SK-N-SH (cell line): ENCODE results near the gene SLC6A3. TPM values are rescaled to one million over a fixed set of nuclear protein-coding genes. Genes with fewer than 3 reads are reported as not detected.

Source experiments
- CTCF ChIA-PET: fragments of 300-600, 350-600 bp; formaldehyde crosslinking; extraction: SDS; loops from one replicate; lab custom pipeline; 2021; lab: Yijun Ruan, JAX
- POLR2A ChIA-PET: fragments of 350-600 bp; sonication (Branson Sonifier 250); formaldehyde crosslinking; extraction: SDS; loops from one replicate; lab custom pipeline; 2020; ENCODE audit warnings: antibody characterized with exemption, inconsistent platforms; lab: Yijun Ruan, JAX
- DNase-seq: peaks from one replicate; pipeline ENCODE4 v3.0.0; 2012
- H2AFZ ChIP-seq: fragments of 200-600 bp; sonication (generic); 2 replicates; pipeline ENCODE4 v1.8.1; 2016; ENCODE audit warnings: antibody characterized with exemption, mild to moderate bottlenecking, low read depth
- H3F3A ChIP-seq: fragments of 200-600 bp; sonication (generic); replicated peaks from 2 replicates; pipeline ENCODE3; 2016; ENCODE audit warnings: antibody characterized with exemption, mild to moderate bottlenecking; ENCODE audit not compliant: insufficient read depth
- H3K27ac ChIP-seq, 2 experiments: fragments of 200-500 bp in 1 of 2; fragments of 200-600 bp in 1 of 2; sonication (Bioruptor generic) in 1 of 2; sonication (generic), shearing (Covaris generic) in 1 of 2; 2 replicates each; pipeline versions ENCODE4 v1.5.1 to v1.6.1; 2014 to 2016; ENCODE audit warnings: low read depth in 2 of 2, inconsistent platforms in 1 of 2, low read length in 1 of 2, mild to moderate bottlenecking in 1 of 2, mixed read lengths in 1 of 2
- H3K27me3 ChIP-seq: fragments of 200-600 bp; sonication (generic), shearing (Covaris generic); 2 replicates; pipeline ENCODE4 v1.6.1; 2016; ENCODE audit warnings: mixed run types; ENCODE audit not compliant: insufficient read depth
- H3K36me3 ChIP-seq, 2 experiments: fragments of 200-500 bp in 1 of 2; fragments of 200-600 bp in 1 of 2; sonication (Bioruptor generic) in 1 of 2; sonication (generic) in 1 of 2; replicated peaks in 1 of 2; 2 replicates each; pipeline versions ENCODE3 to v1.5.1; 2014 to 2016; ENCODE audit warnings: low read length in 1 of 2, mild to moderate bottlenecking in 1 of 2; ENCODE audit not compliant: insufficient read depth in 2 of 2, control insufficient read depth in 1 of 2
- H3K4me1 ChIP-seq, 2 experiments: fragments of 200-500 bp in 1 of 2; fragments of 200-600 bp in 1 of 2; sonication (Bioruptor generic) in 1 of 2; sonication (generic), shearing (Covaris generic) in 1 of 2; 2 replicates each; pipeline versions ENCODE4 v1.5.1 to v1.6.1; 2014 to 2016; ENCODE audit warnings: low read depth in 1 of 2, low read length in 1 of 2, mixed run types in 1 of 2; ENCODE audit not compliant: insufficient read depth in 2 of 2, control insufficient read depth in 1 of 2
- H3K4me2 ChIP-seq: fragments of 200-600 bp; sonication (generic), shearing (Covaris generic); 2 replicates; pipeline ENCODE4 v1.6.1; 2017; ENCODE audit warnings: mixed run types
- H3K4me3 ChIP-seq, 2 experiments: fragments of 200-500 bp in 1 of 2; fragments of 200-600 bp in 1 of 2; sonication (Bioruptor generic) in 1 of 2; sonication (generic), shearing (Covaris generic) in 1 of 2; 2 replicates each; pipeline versions ENCODE4 v1.5.1 to v1.8.1; 2014 to 2016; ENCODE audit warnings: low read depth in 2 of 2, inconsistent platforms in 1 of 2, low read length in 1 of 2, mild to moderate bottlenecking in 1 of 2, mixed read lengths in 1 of 2, moderate library complexity in 1 of 2
- H3K79me2 ChIP-seq: fragments of 200-600 bp; sonication (generic); 2 replicates; pipeline ENCODE4 v1.8.1; 2017; ENCODE audit warnings: mild to moderate bottlenecking; ENCODE audit not compliant: insufficient read depth
- H3K9ac ChIP-seq: fragments of 200-600 bp; sonication (generic); 2 replicates; pipeline ENCODE4 v1.6.1; 2017; ENCODE audit warnings: mixed run types
- H3K9me2 ChIP-seq: fragments of 200-600 bp; sonication (generic); 2 replicates; pipeline ENCODE4 v1.6.1; 2017; ENCODE audit warnings: mixed run types
- H3K9me3 ChIP-seq: fragments of 200-600 bp; sonication (generic); 2 replicates; pipeline ENCODE4 v1.6.1; 2017; ENCODE audit warnings: mixed run types, mild to moderate bottlenecking, moderate library complexity
- H4K20me1 ChIP-seq: fragments of 200-600 bp; sonication (generic); 2 replicates; pipeline ENCODE4 v1.6.1; 2017; ENCODE audit warnings: mild to moderate bottlenecking, mixed run types; ENCODE audit not compliant: insufficient read depth
- CHD2 ChIP-seq: fragments of 150-350 bp; IDR thresholded peaks from 2 replicates; pipeline ENCODE4 v1.6.1; 2018; ENCODE audit warnings: low read length; ENCODE audit not compliant: partially characterized antibody
- ELF1 ChIP-seq: IDR thresholded peaks from 2 replicates; pipeline ENCODE4 v1.4.0; 2012
- EP300 ChIP-seq, 2 experiments: IDR thresholded peaks; 2 replicates each; pipeline versions ENCODE4 v1.4.0 to v1.6.1; 2012; ENCODE audit warnings: borderline replicate concordance in 1 of 2, low read depth in 1 of 2, low read length in 1 of 2
- EZH2phosphoT487 ChIP-seq: fragments of 200-600 bp; sonication (generic); IDR thresholded peaks from 2 replicates; pipeline ENCODE4 v1.6.1; 2017; ENCODE audit warnings: low read depth, mixed run types, mild to moderate bottlenecking, antibody characterized with exemption, moderate library complexity, borderline replicate concordance
- FOSL2 ChIP-seq: IDR thresholded peaks from 2 replicates; pipeline ENCODE4 v1.4.0; 2012; ENCODE audit warnings: low read depth, mild to moderate bottlenecking, moderate library complexity, borderline replicate concordance
- GABPA ChIP-seq: IDR thresholded peaks from 2 replicates; pipeline ENCODE4 v1.4.0; 2012; ENCODE audit warnings: low read depth, mild to moderate bottlenecking
- JUND ChIP-seq: IDR thresholded peaks from 2 replicates; pipeline ENCODE4 v1.4.0; 2012
- POLR2AphosphoS5 ChIP-seq: IDR thresholded peaks from 2 replicates; pipeline ENCODE4 v1.6.1; 2012; ENCODE audit warnings: low read depth, low read length
- RAD21 ChIP-seq: IDR thresholded peaks from 2 replicates; pipeline ENCODE4 v1.6.1; 2012; ENCODE audit warnings: mild to moderate bottlenecking, low read length
- RCOR1 ChIP-seq: fragments of 150-350 bp; IDR thresholded peaks from 2 replicates; pipeline ENCODE4 v1.6.1; 2017; ENCODE audit warnings: antibody characterized with exemption, low read length
- RFX5 ChIP-seq: IDR thresholded peaks from 2 replicates; pipeline ENCODE4 v1.6.1; 2012; ENCODE audit warnings: mild to moderate bottlenecking, improper control_type of control experiment, low read length
- RXRA ChIP-seq: IDR thresholded peaks from 2 replicates; pipeline ENCODE4 v1.4.0; 2012; ENCODE audit warnings: low read depth, mild to moderate bottlenecking, borderline replicate concordance
- SIN3A ChIP-seq: IDR thresholded peaks from 2 replicates; pipeline ENCODE4 v1.6.1; 2012; ENCODE audit warnings: low read depth, mild to moderate bottlenecking, low read length, moderate library complexity, borderline replicate concordance
- TEAD4 ChIP-seq: IDR thresholded peaks from 2 replicates; pipeline ENCODE4 v1.4.0; 2012; ENCODE audit warnings: mild to moderate bottlenecking, borderline replicate concordance; ENCODE audit not compliant: insufficient read depth
- WGBS: methylation state at CpG from one replicate; pipeline ENCODE4 v1.1.6; 2017; ENCODE audit warnings: low lambda C conversion rate; 5-methylcytosine and 5-hydroxymethylcytosine counted together
- polyA plus RNA-seq, 3 experiments: library from polyadenylated mRNA; depleted of rRNA; stranded (reverse); fragments of >200 nt; gene quantifications; 2 replicates each; pipeline ENCODE4 v1.2.3, GENCODE V29; 2012
- TF ChIP-seq, protein P1 (sequence below): IDR thresholded peaks from 2 replicates; pipeline ENCODE4; 2012
- TF ChIP-seq, protein P2 (sequence below): IDR thresholded peaks from 2 replicates; pipeline ENCODE4 v1.4.0; 2012; ENCODE audit warnings: low read depth, borderline replicate concordance
- TF ChIP-seq, protein P3 (sequence below): fragments of 150-350 bp; IDR thresholded peaks from 2 replicates; pipeline ENCODE4 v1.6.1; 2017; ENCODE audit warnings: antibody characterized with exemption, low read length, low read depth, borderline replicate concordance
- TF ChIP-seq, protein P4 (sequence below): fragments of 150-350 bp; IDR thresholded peaks from 2 replicates; pipeline ENCODE4 v1.6.1; 2016; ENCODE audit warnings: mild to moderate bottlenecking, low read depth, low read length

The SLC6A3 gene
- polyA plus RNA-seq, 1 of the 3 experiments (the other 2 are of a cell fraction) = not detected

DNA sequence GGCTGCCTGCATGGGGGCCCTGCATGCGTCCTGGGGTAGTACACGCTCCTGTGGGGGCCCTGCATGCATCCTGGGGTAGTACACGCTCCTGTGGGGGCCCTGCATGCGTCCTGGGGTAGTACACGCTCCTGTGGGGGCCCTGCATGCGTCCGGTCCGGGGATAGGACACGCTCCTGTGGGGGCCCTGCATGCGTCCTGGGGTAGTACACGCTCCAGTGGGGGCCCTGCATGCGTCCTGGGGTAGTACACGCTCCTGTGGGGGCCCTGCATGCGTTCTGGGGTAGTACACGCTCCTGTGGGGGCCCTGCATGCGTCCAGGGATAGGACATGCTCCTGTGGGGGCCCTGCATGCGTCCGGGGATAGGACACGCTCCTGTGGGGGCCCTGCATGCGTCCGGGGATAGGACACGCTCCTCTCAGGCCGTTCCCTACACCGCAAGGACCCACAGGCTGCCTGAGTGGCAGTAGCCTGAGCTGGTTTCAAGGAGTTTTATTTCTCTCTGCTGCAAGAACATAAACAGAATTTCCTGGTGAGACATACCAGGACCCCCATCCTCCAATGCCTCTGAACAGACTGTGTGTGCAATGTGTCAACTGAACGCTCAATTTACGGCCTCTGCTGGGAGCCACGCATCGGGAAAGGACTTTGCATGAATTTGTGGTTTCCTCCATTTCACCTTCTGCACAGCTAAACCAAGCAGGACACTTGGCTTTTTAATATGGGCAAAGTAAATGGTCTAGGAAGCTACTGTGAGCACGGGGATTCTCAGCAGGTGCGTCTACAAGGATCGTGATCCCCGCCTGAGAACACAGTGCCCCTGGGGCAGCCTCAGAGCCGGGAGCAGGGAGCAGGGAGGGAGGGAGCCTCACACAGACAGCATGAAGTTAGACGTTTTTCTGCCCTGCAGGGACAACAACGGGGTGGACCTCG is 51.4 kb downstream of the SLC6A3 start:
- Histone ChIP-seq H3K4me3 (no peak overlapping the region), H3K79me2 (no peaks in the 10 kb centered on the region), H4K20me1 (no peaks in the 10 kb centered on the region), H3K9ac (no peak overlapping the region), H3K36me3 (no peaks in the 10 kb centered on the region), H2AFZ (no peak overlapping the region), H3F3A (no peaks in the 10 kb centered on the region), H3K27me3 (peaks cover 9% of the 10 kb centered on the region), H3K4me2 (no peak overlapping the region)
- DNase-seq = no peak
- POLR2A ChIA-PET = no interaction called here
- 34% methylated on average over 21 of the region's 36 CpGs for WGBS
- CTCF ChIA-PET = no interaction called here
- TF ChIP-seq TEAD4 (no peak), JUND (no peak), RXRA (no peak), RCOR1 (no peak)
- TF ChIP-seq, protein P1, sequence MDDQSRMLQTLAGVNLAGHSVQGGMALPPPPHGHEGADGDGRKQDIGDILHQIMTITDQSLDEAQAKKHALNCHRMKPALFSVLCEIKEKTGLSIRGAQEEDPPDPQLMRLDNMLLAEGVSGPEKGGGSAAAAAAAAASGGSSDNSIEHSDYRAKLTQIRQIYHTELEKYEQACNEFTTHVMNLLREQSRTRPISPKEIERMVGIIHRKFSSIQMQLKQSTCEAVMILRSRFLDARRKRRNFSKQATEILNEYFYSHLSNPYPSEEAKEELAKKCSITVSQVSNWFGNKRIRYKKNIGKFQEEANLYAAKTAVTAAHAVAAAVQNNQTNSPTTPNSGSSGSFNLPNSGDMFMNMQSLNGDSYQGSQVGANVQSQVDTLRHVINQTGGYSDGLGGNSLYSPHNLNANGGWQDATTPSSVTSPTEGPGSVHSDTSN = no peak
- TF ChIP-seq, all 33 proteins: peak for 0
- Histone ChIP-seq H3K4me1 (no peaks in the 10 kb centered on the region; a peak in 1 of 4 replicates), H3K9me2 (no peaks in the 10 kb centered on the region), H3K27ac (no peak overlapping the region), H3K9me3 (no peaks in the 10 kb centered on the region)

DNA sequence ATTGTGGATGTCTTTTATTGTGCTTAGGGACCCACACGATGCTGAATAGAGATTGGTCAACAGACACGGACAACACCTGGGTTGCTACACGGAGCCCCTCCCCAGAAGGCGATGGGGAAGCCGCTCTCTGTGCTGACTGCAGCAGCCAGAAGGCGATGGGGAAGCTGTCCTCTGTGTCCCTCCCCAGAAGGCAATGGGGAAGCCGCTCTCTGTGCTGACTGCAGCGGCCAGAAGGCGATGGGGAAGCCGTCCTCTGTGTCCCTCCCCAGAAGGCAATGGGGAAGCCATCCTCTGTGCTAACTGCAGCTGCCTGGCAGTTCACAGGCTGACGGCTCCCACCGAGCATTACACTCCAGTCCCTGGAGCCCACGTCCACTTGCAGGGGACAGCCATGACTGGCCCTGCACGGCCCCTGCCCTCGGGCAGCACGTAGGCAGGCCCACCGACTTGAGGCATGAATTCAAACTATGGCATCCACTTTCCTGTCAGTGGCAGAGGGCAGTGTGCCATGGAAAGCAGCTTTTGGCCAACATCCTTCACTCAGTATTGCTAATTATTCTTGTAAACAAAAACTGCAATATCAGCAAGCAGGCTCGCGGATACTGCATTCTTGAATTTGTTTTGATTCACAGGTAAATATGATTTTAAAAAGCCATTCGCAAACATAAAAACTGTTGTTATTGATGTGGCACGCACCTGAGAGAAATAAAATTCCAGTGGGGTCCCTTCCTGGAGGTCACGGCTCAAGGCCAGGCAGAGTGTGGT is 52.3 kb downstream of the SLC6A3 start:
- WGBS = 63% methylated on average over 13 of the region's 22 CpGs
- H2AFZ ChIP-seq = no peak overlapping the region
- DNase-seq = no peak
- no peak overlapping the region for H3K4me2 ChIP-seq
- H3K4me3 ChIP-seq = no peak overlapping the region
- H4K20me1 ChIP-seq = no peaks in the 10 kb centered on the region
- ChIA-PET CTCF (no interaction called here), POLR2A (no interaction called here)
- no peaks in the 10 kb centered on the region for H3K36me3 ChIP-seq
- no peaks in the 10 kb centered on the region for H3F3A ChIP-seq
- no peaks in the 10 kb centered on the region for H3K9me2 ChIP-seq
- no peaks in the 10 kb centered on the region for H3K79me2 ChIP-seq
- no peaks in the 10 kb centered on the region for H3K9me3 ChIP-seq
- H3K27ac ChIP-seq = no peak overlapping the region
- TF ChIP-seq EP300 (IDR thresholded peaks at IDR 0.05; ENCODE audit: borderline replicate concordance in 1 of 2, low read depth in 1 of 2, low read length in 1 of 2) (no peak), FOSL2 (no peak), POLR2AphosphoS5 (no peak), RXRA (no peak), SIN3A (no peak), CHD2 (no peak), ELF1 (no peak), RAD21 (no peak), EZH2phosphoT487 (no peak), RFX5 (no peak), GABPA (no peak)
- TF ChIP-seq, protein P2, sequence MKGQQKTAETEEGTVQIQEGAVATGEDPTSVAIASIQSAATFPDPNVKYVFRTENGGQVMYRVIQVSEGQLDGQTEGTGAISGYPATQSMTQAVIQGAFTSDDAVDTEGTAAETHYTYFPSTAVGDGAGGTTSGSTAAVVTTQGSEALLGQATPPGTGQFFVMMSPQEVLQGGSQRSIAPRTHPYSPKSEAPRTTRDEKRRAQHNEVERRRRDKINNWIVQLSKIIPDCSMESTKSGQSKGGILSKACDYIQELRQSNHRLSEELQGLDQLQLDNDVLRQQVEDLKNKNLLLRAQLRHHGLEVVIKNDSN = no peak
- TF ChIP-seq, protein P3, sequence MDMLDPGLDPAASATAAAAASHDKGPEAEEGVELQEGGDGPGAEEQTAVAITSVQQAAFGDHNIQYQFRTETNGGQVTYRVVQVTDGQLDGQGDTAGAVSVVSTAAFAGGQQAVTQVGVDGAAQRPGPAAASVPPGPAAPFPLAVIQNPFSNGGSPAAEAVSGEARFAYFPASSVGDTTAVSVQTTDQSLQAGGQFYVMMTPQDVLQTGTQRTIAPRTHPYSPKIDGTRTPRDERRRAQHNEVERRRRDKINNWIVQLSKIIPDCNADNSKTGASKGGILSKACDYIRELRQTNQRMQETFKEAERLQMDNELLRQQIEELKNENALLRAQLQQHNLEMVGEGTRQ = no peak
- TF ChIP-seq, protein P4, sequence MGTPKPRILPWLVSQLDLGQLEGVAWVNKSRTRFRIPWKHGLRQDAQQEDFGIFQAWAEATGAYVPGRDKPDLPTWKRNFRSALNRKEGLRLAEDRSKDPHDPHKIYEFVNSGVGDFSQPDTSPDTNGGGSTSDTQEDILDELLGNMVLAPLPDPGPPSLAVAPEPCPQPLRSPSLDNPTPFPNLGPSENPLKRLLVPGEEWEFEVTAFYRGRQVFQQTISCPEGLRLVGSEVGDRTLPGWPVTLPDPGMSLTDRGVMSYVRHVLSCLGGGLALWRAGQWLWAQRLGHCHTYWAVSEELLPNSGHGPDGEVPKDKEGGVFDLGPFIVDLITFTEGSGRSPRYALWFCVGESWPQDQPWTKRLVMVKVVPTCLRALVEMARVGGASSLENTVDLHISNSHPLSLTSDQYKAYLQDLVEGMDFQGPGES = no peak
- TF ChIP-seq, all 33 proteins: peak for 0
- Histone ChIP-seq H3K27me3 (peaks cover 9% of the 10 kb centered on the region), H3K4me1 (no peaks in the 10 kb centered on the region; a peak in 1 of 4 replicates), H3K9ac (no peak overlapping the region)
